Panc1 (cell line): ENCODE measurements around the gene CAMP. TPM values are rescaled to one million over a fixed set of nuclear protein-coding genes. Genes with fewer than 3 reads are reported as not detected.

ENCODE experiments used
- ATAC-seq: fragments of 200-7000 bp; cut with Tn5 transposase; 2 replicates; pipeline ENCODE4 v1.9.1; 2020; ENCODE audit warnings: mild to moderate bottlenecking, moderate library complexity
- BruUV-seq: library from RNA; stranded (reverse); fragments of 400-500 nt; replicated peaks from 2 replicates; lab custom pipeline; 2021; lab: Mats Ljungman, UMichigan
- CTCF ChIA-PET: fragments of 300-600 bp; sonication (Branson Sonifier 250); formaldehyde crosslinking; loops from one replicate; lab custom pipeline; 2022; ENCODE audit warnings: antibody characterized with exemption; lab: Charles Lee
- POLR2A ChIA-PET: fragments of 300-600 bp; sonication (Branson Sonifier 250); formaldehyde crosslinking; loops from one replicate; lab custom pipeline; 2022; ENCODE audit warnings: antibody characterized with exemption; lab: Charles Lee
- DNase-seq: peaks from one replicate; pipeline ENCODE4 v3.0.0-alpha.2; 2010; ENCODE audit warnings: low read depth, low spot score
- H3K27ac ChIP-seq: 2 replicates; pipeline ENCODE4 v1.5.1; 2011; ENCODE audit warnings: mild to moderate bottlenecking, low read length, inconsistent platforms
- H3K27me3 ChIP-seq: fragments of 200-500 bp; sonication (Bioruptor generic); 2 replicates; pipeline ENCODE4 v1.6.0; 2014; ENCODE audit warnings: low read length, inconsistent platforms; ENCODE audit not compliant: control insufficient read depth, insufficient read depth
- H3K36me3 ChIP-seq: fragments of 200-500 bp; sonication (Bioruptor generic); 2 replicates; pipeline ENCODE4 v1.5.1; 2014; ENCODE audit warnings: inconsistent platforms, mild to moderate bottlenecking, low read length, moderate library complexity; ENCODE audit not compliant: control insufficient read depth, insufficient read depth
- H3K4me1 ChIP-seq: 2 replicates; pipeline ENCODE4 v1.5.1; 2011; ENCODE audit warnings: inconsistent platforms, mild to moderate bottlenecking, low read length, moderate library complexity; ENCODE audit not compliant: control insufficient read depth, insufficient read depth
- H3K4me3 ChIP-seq, 2 experiments: 2 replicates each; pipeline ENCODE4 v1.5.1; 2011 to 2012; ENCODE audit warnings: low read depth in 2 of 2, low read length in 2 of 2, mild to moderate bottlenecking in 2 of 2, inconsistent platforms in 1 of 2, moderate library complexity in 1 of 2
- H3K9me3 ChIP-seq: fragments of 200-500 bp; sonication (Bioruptor generic); 2 replicates; pipeline ENCODE4 v1.5.1; 2014; ENCODE audit warnings: low read depth, mild to moderate bottlenecking, inconsistent platforms, low read length, moderate library complexity; ENCODE audit not compliant: control insufficient read depth, insufficient read depth
- CTCF ChIP-seq: fragments of 450-650 bp; IDR thresholded peaks from 2 replicates; pipeline ENCODE4 v1.5.1; 2017; ENCODE audit warnings: mild to moderate bottlenecking
- POLR2AphosphoS5 ChIP-seq: IDR thresholded peaks from 2 replicates; pipeline ENCODE4 v1.6.1; 2012; ENCODE audit warnings: mild to moderate bottlenecking, low read depth, low read length, moderate library complexity
- REST ChIP-seq, 2 experiments: IDR thresholded peaks; 2 replicates each; pipeline ENCODE4 v1.6.1; 2011 to 2012; ENCODE audit warnings: low read depth in 2 of 2, control low read depth in 1 of 2, low read length in 1 of 2, mild to moderate bottlenecking in 1 of 2, moderate library complexity in 1 of 2; ENCODE audit not compliant: insufficient read depth in 1 of 2
- SIN3A ChIP-seq: IDR thresholded peaks from 2 replicates; pipeline ENCODE4 v1.6.1; 2012; ENCODE audit warnings: low read depth, mild to moderate bottlenecking, low read length, moderate library complexity, borderline replicate concordance; ENCODE audit not compliant: insufficient read depth
- TCF7L2 ChIP-seq: IDR thresholded peaks from 2 replicates; pipeline ENCODE4 v1.6.1; 2011; ENCODE audit warnings: mild to moderate bottlenecking, low read depth, low read length, inconsistent platforms
- in situ Hi-C: cut with HindIII; loops from 2 replicates; pipeline ENCODE4 v1.10.0; 2016; ENCODE audit warnings: low sequenced_read_pairs, low pct_unique_long_range_greater_than_20kb
- intact Hi-C: fragments of 100-400 bp; cut with micrococcal nuclease; formaldehyde crosslinking; loops from one replicate; pipeline ENCODE4 v1.10.0; 2022; ENCODE audit not compliant: unreplicated experiment
- total RNA-seq: library from RNA; stranded (reverse); gene quantifications from one replicate; pipeline ENCODE4 v1.2.1, GENCODE V29; 2021; ENCODE audit not compliant: unreplicated experiment

CAMP gene
- total RNA-seq, 1 experiment from 2014 or later = not detected

DNA sequence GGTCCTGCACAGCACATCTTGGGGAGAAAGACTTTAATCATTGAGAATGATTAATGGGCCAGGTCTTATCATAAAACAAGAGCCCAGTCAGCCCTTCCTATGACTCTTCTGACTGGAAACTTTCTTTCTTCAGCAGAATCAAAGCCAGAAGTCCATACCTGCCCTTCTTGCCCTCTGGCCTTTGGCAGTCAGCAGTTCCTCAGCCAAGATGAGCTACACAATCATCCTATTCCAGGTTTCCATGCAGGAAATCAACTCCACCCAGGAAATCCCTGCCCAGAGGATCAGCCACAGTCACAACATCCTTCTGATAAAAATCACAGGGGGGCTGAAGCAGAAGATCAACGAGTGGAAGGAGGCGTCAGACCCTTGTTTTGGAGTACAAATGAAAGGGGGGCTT is 44.5 kb downstream of the CAMP start:
- no peak overlapping the region for H3K27ac ChIP-seq

DNA sequence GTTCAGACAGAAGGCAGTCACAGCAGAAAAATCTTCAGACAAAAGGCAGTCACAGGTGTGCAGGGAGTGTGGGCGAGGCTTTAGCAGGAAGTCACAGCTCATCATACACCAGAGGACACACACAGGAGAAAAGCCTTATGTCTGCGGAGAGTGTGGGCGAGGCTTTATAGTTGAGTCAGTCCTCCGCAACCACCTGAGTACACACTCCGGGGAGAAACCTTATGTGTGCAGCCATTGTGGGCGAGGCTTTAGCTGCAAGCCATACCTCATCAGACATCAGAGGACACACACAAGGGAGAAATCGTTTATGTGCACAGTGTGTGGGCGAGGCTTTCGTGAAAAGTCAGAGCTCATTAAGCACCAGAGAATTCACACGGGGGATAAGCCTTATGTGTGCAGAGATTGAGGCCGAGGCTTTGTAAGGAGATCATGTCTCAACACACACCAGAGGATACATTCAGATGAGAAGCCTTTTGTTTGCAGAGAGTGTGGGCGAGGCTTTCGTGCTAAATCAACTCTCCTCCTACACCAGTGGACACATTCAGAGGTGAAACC is 45.2 kb downstream of the CAMP start:
- POLR2A ChIA-PET = no interaction called here
- no peak for DNase-seq

More for the DNA sequence above, 44.5 kb downstream of the CAMP start:
- intact Hi-C loops (no loop called here), in situ Hi-C loops (no loop called here)
- no peak for TF ChIP-seq REST (IDR thresholded peaks at IDR 0.05; ENCODE audit: insufficient read depth in 1 of 2, low read depth in 2 of 2, low read length in 1 of 2)
- no peak for TF ChIP-seq CTCF
- TF ChIP-seq TCF7L2 = no peak
- no peak for TF ChIP-seq POLR2AphosphoS5
- no peak for TF ChIP-seq SIN3A
- DNase-seq (no peak), ATAC-seq (no peak)
- ChIA-PET CTCF (no interaction called here), POLR2A (no interaction called here)
- Histone ChIP-seq H3K4me1 (no peaks in the 10 kb centered on the region), H3K27me3 (no peaks in the 10 kb centered on the region), H3K36me3 (no peaks in the 10 kb centered on the region; the same call in 1 of the 2 replicates), H3K4me3 (no peak overlapping the region), H3K9me3 (no peaks in the 10 kb centered on the region)
- no TSS peak for BruUV-seq

More for the DNA sequence above, 45.2 kb downstream of the CAMP start:
- BruUV-seq = TSS peak; percentile 77
- in situ Hi-C loops = no loop called here
- ATAC-seq = no peak
- CTCF ChIA-PET = no interaction called here
- no peaks in the 10 kb centered on the region; the same call in 1 of the 2 replicates for H3K36me3 ChIP-seq
- TF ChIP-seq SIN3A (no peak), POLR2AphosphoS5 (no peak), TCF7L2 (no peak), CTCF (no peak), REST (IDR thresholded peaks at IDR 0.05; ENCODE audit: insufficient read depth in 1 of 2, low read depth in 2 of 2, low read length in 1 of 2) (no peak)
- H3K27ac ChIP-seq = no peak overlapping the region
- H3K4me3 ChIP-seq = no peak overlapping the region
- no peaks in the 10 kb centered on the region for H3K4me1 ChIP-seq
- H3K27me3 ChIP-seq = no peaks in the 10 kb centered on the region
- intact Hi-C loops = no loop called here
- no peaks in the 10 kb centered on the region for H3K9me3 ChIP-seq
